Bone marrow (tissue), 2 donors: ENCODE measurements around the gene MTCH1.

Experiments used
- DNase-seq, 2 donors: peaks; one replicate each; lab custom pipeline; 2025; lab: John Stamatoyannopoulos, UW

The MTCH1 gene

DNA sequence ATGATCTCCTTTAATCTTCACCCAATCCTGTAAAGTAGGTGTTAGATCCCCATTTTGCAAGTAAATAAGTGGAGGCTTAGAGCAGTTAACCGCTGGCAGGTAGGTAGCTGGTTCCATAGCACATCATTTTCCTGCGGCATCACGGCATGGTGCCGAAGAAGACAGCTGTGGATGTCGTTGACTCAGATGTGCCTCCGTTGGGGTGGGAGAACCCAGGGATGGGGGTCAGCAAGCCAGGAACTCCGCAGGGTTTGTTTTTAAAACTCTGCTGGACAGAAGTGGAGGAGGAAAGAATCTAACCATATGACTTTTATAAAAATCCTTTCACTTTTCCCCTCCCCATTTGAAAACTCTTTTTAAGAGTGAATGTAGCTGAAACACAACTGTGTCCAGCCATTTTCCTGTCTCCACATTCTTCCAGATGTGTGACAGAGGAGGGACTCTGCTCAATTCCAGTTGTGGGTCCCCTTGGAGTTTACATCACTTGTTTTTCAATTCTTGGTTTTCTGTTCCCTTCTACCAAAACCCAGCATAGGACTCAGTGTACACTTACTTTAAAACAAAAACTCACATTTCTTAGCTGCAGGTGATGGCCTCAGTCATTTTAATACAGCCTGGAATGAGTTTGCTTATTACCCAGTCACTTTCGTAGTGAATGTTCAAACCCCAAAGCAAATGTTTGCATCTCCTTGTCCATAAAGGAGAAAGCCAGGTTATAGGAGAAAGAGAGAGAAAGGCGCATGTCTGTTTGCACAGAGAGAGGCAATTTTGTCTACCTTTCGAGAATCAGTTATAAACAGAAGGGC lies 59.1 kb downstream of the MTCH1 start:
- no peak for DNase-seq

DNA sequence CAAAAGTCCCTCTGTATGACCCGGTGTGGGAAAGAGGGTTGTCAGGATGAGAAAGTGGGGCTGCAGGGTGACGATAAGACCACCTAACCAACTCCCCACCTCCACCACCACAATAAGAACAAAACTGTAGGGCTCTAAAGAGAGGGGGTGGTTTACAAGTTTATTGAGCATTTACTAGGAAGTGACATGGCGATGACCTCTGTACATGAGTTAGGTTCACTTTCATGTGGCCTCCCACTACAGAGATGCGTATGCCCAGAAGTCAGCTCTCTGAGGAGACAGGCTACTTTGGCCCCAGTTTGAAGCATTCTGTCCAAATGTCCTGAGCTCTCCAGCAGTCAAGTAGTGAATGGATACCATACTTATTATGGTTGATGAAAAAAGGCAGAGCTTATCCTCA lies 60.2 kb downstream of the MTCH1 start:
- no peak for DNase-seq

DNA sequence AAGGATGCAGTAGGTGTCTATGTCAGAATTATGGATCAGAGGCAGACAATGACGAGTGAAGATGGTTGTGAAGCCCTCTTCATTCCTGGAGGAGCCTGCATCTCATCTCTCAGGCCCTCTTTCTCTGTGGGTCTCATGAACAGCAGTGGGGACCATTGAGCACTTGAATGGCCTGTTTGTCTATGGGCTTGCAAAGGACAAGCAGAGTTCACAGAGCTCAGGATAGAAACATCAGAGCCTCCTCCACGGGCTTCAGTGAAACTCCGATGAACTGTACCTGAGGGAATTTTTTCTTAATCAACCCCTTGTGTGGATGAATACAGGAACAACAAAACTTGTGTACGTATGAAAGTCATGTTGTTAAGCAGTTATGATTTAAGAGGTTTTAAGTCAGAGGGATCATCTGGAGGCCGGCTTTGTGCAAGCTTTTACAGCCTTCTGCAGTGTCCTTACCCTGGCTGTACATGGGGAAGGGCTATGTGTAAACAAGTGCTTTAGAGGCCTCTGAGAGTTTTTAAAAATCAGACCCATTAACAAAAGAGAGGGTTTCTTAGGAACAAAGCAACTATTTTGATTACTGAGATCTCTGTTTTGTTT lies 61.1 kb downstream of the MTCH1 start:
- DNase-seq: no peak

DNA sequence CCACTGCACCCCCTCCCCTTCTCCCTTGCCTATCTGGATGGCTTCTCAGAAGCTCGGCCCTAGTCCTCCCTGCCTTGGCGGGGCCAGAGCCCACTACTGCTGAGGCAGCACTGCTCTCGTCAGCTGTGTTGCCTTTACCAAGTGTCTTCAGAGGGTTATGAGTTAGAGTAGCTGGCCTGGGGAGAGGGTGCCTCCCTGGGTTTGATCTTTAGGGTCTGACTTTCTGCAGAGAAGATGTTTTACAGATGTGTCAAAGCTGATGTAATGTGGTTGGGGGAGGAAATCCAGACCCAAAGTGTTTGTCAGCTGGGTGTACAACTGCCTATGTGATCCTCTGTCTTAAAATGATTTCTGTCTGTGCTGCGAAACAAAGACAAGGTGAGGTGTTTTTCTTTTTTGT lies 61.9 kb downstream of the MTCH1 start:
- DNase-seq: no peak

DNA sequence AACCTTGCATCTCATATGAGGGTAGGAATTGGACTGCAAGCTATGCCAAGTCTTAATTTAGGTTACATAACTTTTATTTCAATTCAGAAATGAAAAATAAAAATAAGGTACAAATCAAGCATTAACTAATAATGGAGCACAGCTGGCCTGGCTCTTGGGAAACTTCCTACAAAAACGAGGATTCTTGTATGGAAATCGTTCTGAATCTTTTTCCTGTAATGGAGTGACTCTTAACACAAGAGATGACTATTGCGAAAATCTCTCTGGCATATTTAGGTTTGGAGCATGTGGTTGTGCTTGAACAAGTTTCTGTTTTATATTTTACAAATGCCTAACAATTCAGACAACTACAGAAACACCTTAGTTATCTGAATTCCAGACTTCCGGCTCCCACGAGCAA lies 65.5 kb downstream of the MTCH1 start:
- DNase-seq: no peak

DNA sequence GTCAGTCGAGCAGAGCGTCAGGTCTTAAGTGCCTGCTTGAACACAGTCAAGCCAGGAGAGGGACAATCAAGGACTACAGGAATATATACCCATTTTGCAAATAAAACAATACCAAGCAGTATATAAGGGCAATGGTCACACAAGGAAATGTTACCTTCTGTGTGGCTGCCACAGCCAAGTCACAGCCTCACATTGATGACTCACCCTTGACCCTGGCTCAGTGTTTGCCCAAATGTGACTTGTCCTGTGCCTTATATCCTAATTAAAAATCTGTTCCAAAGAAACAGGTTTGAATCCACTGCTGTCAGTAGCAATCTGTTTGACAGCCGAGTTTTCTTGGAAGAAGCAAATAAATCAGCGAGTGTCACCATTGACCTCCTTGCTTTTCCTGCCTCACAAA lies 65.9 kb downstream of the MTCH1 start:
- DNase-seq: no peak
